Panc1 (cell line): Measurements from ENCODE around the gene CNRIP1.

ENCODE experiments used
- CTCF ChIP-seq: fragments of 450-650 bp; IDR thresholded peaks from 2 replicates; pipeline ENCODE4 v1.5.1; 2017; ENCODE audit warnings: mild to moderate bottlenecking
- POLR2AphosphoS5 ChIP-seq: IDR thresholded peaks from 2 replicates; pipeline ENCODE4 v1.6.1; 2012; ENCODE audit warnings: mild to moderate bottlenecking, low read depth, low read length, moderate library complexity
- REST ChIP-seq, 2 experiments: IDR thresholded peaks; 2 replicates each; pipeline ENCODE4 v1.6.1; 2011 to 2012; ENCODE audit warnings: low read depth in 2 of 2, control low read depth in 1 of 2, low read length in 1 of 2, mild to moderate bottlenecking in 1 of 2, moderate library complexity in 1 of 2; ENCODE audit not compliant: insufficient read depth in 1 of 2
- SIN3A ChIP-seq: IDR thresholded peaks from 2 replicates; pipeline ENCODE4 v1.6.1; 2012; ENCODE audit warnings: low read depth, mild to moderate bottlenecking, low read length, moderate library complexity, borderline replicate concordance; ENCODE audit not compliant: insufficient read depth
- TCF7L2 ChIP-seq: IDR thresholded peaks from 2 replicates; pipeline ENCODE4 v1.6.1; 2011; ENCODE audit warnings: mild to moderate bottlenecking, low read depth, low read length, inconsistent platforms

GRCh38 chr2:68250652-68251186 lies 69.0 kb downstream of the CNRIP1 start:
- no peak for TF ChIP-seq CTCF
- no peak for TF ChIP-seq TCF7L2
- TF ChIP-seq POLR2AphosphoS5 = no peak
- TF ChIP-seq SIN3A = no peak
- no peak for TF ChIP-seq REST (IDR thresholded peaks at IDR 0.05; ENCODE audit: insufficient read depth in 1 of 2, low read depth in 2 of 2, low read length in 1 of 2)
